Esophagus muscularis mucosa (tissue), 3 donors: ENCODE results near the gene INPP5A.

Source experiments
- CTCF ChIP-seq, 3 experiments: fragments of 200-600 bp in 2 of 3; fragments of 450-650 bp in 1 of 3; sonication (generic) in 2 of 3; IDR thresholded peaks; one replicate each; pipeline ENCODE4 v1.5.1; 2017 to 2019; ENCODE audit warnings: antibody characterized with exemption in 3 of 3, mild to moderate bottlenecking in 2 of 3, moderate library complexity in 1 of 3
- POLR2AphosphoS5 ChIP-seq, 2 donors: sonication (generic); formaldehyde crosslinking; IDR thresholded peaks; one replicate each; pipeline ENCODE4 v1.6.1; 2017; ENCODE audit warnings: antibody characterized with exemption in 2 of 2

DNA sequence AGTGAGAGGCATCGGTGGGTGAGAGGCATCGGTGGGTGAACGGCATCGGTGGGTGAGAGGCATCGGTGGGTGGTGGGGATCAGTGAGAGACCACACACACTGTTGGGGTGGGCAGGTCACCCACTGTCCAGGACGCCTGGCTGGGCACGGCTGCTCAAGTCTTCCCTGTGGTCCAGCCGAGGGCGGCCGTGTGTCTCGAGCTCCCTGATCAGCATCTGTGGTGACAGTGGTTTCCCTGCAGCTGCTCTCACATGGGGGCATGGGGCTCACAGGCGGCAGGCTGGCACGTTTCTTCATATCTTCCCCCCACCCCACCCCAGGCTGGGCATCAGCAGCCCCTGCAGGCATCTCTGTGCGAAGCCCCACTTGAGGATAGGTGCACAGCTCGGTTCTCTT is 170.2 kb downstream of the INPP5A start:
- no peak for TF ChIP-seq CTCF (IDR thresholded peaks at IDR 0.05)
- TF ChIP-seq POLR2AphosphoS5 (IDR thresholded peaks at IDR 0.05) = no peak
